A549 (cell line): ENCODE measurements around the gene SUSD1. TPM values are rescaled to one million over a fixed set of nuclear protein-coding genes. Genes with fewer than 3 reads are reported as not detected.
A peak's percentile ranks its signal among the peaks of the same experiment; 100 is the strongest.

ENCODE experiments used
- ATAC-seq, 2 experiments: fragments of 200-7000 bp in 1 of 2; fragments of >200 bp in 1 of 2; cut with Nextera tagmentation in 1 of 2; cut with Tn5 transposase in 1 of 2; 3 replicates each; pipeline versions ENCODE4 v1.8.0 to v1.9.1; 2018 to 2020; ENCODE audit warnings: mild to moderate bottlenecking in 1 of 2, moderate library complexity in 1 of 2
- CTCF ChIA-PET: fragments of 300-600 bp; sonication (Branson Sonifier 250); formaldehyde crosslinking; extraction: SDS; loops from one replicate; lab custom pipeline; 2021; ENCODE audit warnings: antibody characterized with exemption, inconsistent platforms; lab: Yijun Ruan, JAX
- POLR2A ChIA-PET: fragments of 350-600 bp; formaldehyde crosslinking; extraction: SDS; loops from one replicate; lab custom pipeline; 2021; ENCODE audit warnings: antibody characterized with exemption, inconsistent platforms; lab: Yijun Ruan, JAX
- DNase-seq, 2 experiments: peaks; one replicate each; pipeline versions ENCODE4 v3.0.0 to v3.0.0-alpha.2; 2011 to 2016; ENCODE audit warnings: low read depth in 1 of 2, low spot score in 1 of 2
- FAIRE-seq: peaks from 2 replicates; lab custom pipeline; 2011; peaks lifted over from hg19 to GRCh38; lab: Jason Lieb, UNC
- H3K27ac ChIP-seq, 2 experiments: fragments of >200 bp; sonication (Bioruptor Twin); formaldehyde crosslinking; 3 replicates each; pipeline ENCODE4 v1.5.1; 2016 to 2017
- H3K4me1 ChIP-seq: fragments of >200 bp; sonication (Bioruptor Twin); formaldehyde crosslinking; 3 replicates; pipeline ENCODE4 v1.6.1; 2016
- H3K4me2 ChIP-seq: fragments of >200 bp; sonication (Bioruptor Twin); formaldehyde crosslinking; 3 replicates; pipeline ENCODE4 v1.6.1; 2016
- H3K4me3 ChIP-seq: fragments of >200 bp; sonication (Bioruptor Twin); formaldehyde crosslinking; 3 replicates; pipeline ENCODE4 v1.5.1; 2016
- H3K9me3 ChIP-seq: fragments of >200 bp; sonication (Bioruptor Twin); formaldehyde crosslinking; 3 replicates; pipeline ENCODE4 v1.6.1; 2016
- CEBPB ChIP-seq, 2 experiments: fragments of >200 bp in 1 of 2; sonication (Bioruptor Twin) in 1 of 2; formaldehyde crosslinking in 1 of 2; IDR thresholded peaks; 2 replicates each; pipeline ENCODE4 v1.6.1; 2012 to 2016
- EHF ChIP-seq: fragments of 250-450 bp; sonication (Bioruptor Pico); IDR thresholded peaks from 2 replicates; pipeline ENCODE4 v1.5.0; 2020; ENCODE audit warnings: mild to moderate bottlenecking
- EP300 ChIP-seq, 2 experiments: fragments of >200 bp; sonication (Bioruptor Twin); formaldehyde crosslinking; IDR thresholded peaks; 2 replicates in 1 of 2; 3 replicates in 1 of 2; pipeline ENCODE4 v1.6.1; 2016 to 2017
- ESRRA ChIP-seq: fragments of 150-350 bp; IDR thresholded peaks from 2 replicates; pipeline ENCODE4 v1.6.1; 2014; ENCODE audit warnings: mild to moderate bottlenecking, low read length, borderline replicate concordance
- FOSB ChIP-seq: fragments of 250-450 bp; sonication (Bioruptor Pico); IDR thresholded peaks from 2 replicates; pipeline ENCODE4 v1.5.0; 2020; ENCODE audit warnings: mild to moderate bottlenecking, moderate library complexity
- FOSL2 ChIP-seq, 2 experiments: fragments of 450-650 bp in 1 of 2; fragments of >200 bp in 1 of 2; sonication (Bioruptor Twin) in 1 of 2; formaldehyde crosslinking; IDR thresholded peaks; 2 replicates each; pipeline versions ENCODE4 v1.5.0 to v1.6.1; 2016 to 2020; ENCODE audit warnings: mild to moderate bottlenecking in 1 of 2, moderate library complexity in 1 of 2
- FOXS1 ChIP-seq: fragments of 250-450 bp; sonication (Bioruptor Pico); IDR thresholded peaks from 2 replicates; pipeline ENCODE4 v1.5.0; 2020; ENCODE audit warnings: mild to moderate bottlenecking, moderate library complexity
- HDAC2 ChIP-seq: fragments of 200-600 bp; sonication (generic); IDR thresholded peaks from 2 replicates; pipeline ENCODE4 v1.6.1; 2016
- HES2 ChIP-seq: fragments of >200 bp; sonication (Bioruptor Twin); formaldehyde crosslinking; IDR thresholded peaks from 2 replicates; pipeline ENCODE4 v1.6.1; 2016
- HMGXB4 ChIP-seq: fragments of 250-450 bp; sonication (Bioruptor Pico); IDR thresholded peaks from 2 replicates; pipeline ENCODE4 v1.5.0; 2021; ENCODE audit warnings: mild to moderate bottlenecking, moderate library complexity, borderline replicate concordance
- HOXB13 ChIP-seq: fragments of 250-450 bp; sonication (Bioruptor Pico); IDR thresholded peaks from 2 replicates; pipeline ENCODE4 v1.5.0; 2020; ENCODE audit warnings: low read depth, mild to moderate bottlenecking, moderate library complexity
- KDM1A ChIP-seq: fragments of 200-600 bp; sonication (generic); IDR thresholded peaks from 2 replicates; pipeline ENCODE4 v1.6.1; 2016; ENCODE audit warnings: low read depth, mild to moderate bottlenecking
- KDM5A ChIP-seq: fragments of 200-600 bp; sonication (generic); IDR thresholded peaks from 2 replicates; pipeline ENCODE4 v1.6.1; 2016; ENCODE audit warnings: antibody characterized with exemption, mild to moderate bottlenecking
- MYC ChIP-seq: IDR thresholded peaks from 2 replicates; pipeline ENCODE4 v1.6.1; 2012; ENCODE audit warnings: mild to moderate bottlenecking, inconsistent platforms, low read length, improper control_type of control experiment, borderline replicate concordance
- RFX5 ChIP-seq: fragments of 450-650 bp; IDR thresholded peaks from 2 replicates; pipeline ENCODE4 v1.7.1; 2014; ENCODE audit warnings: antibody characterized with exemption, mild to moderate bottlenecking, moderate library complexity
- RNF2 ChIP-seq: fragments of 200-600 bp; sonication (generic); IDR thresholded peaks from 2 replicates; pipeline ENCODE4 v1.6.1; 2016; ENCODE audit warnings: low read depth, mild to moderate bottlenecking, antibody characterized with exemption, moderate library complexity, borderline replicate concordance
- SMC3 ChIP-seq: fragments of >200 bp; sonication (Bioruptor Twin); formaldehyde crosslinking; IDR thresholded peaks from 3 replicates; pipeline ENCODE4 v1.6.1; 2018; ENCODE audit warnings: inconsistent platforms
- ZC3H11A ChIP-seq: fragments of 450-650 bp; IDR thresholded peaks from 2 replicates; pipeline ENCODE4 v1.6.1; 2014; ENCODE audit warnings: antibody characterized with exemption, mild to moderate bottlenecking
- WGBS: methylation state at CpG from one replicate; pipeline ENCODE4 v1.1.6; 2017; ENCODE audit errors: missing lambda C conversion rate; 5-methylcytosine and 5-hydroxymethylcytosine counted together
- polyA plus RNA-seq, 4 experiments: library from polyadenylated mRNA; depleted of rRNA in 3 of 4; stranded (reverse); fragments of >200 nt; fragmentation: RNase III in 1 of 4; extraction: RNeasy Plus Mini Kit Qiagen cat#74134 plus additional on column Dnase treatment in 1 of 4; gene quantifications; 2 replicates in 3 of 4; 3 replicates in 1 of 4; pipeline ENCODE4 v1.2.3, GENCODE V29; 2011 to 2017

The SUSD1 gene
- polyA plus RNA-seq, 2 of the 4 experiments (the other 2 are of a cell fraction): 15.7 to 18.6 TPM

- peak in 1 of 2 experiments; percentile 55; a peak in 1 of 5 replicates for TF ChIP-seq EP300 (IDR thresholded peaks at IDR 0.05)
- no peak for TF ChIP-seq ZC3H11A
- TF ChIP-seq FOSL2 (IDR thresholded peaks at IDR 0.05): no peak
- no peak for TF ChIP-seq FOSL2 (CRISPR knock-in tag; IDR thresholded peaks at IDR 0.05)
- TF ChIP-seq FOXS1 (CRISPR knock-in tag): no peak
- no peak for TF ChIP-seq RNF2
- no peak for TF ChIP-seq KDM1A
- TF ChIP-seq ESRRA: no peak
- TF ChIP-seq HOXB13 (CRISPR knock-in tag): peak; percentile 60; the same call in 1 of the 2 replicates
- TF ChIP-seq KDM5A: no peak
- TF ChIP-seq CEBPB (IDR thresholded peaks at IDR 0.05): peak in 1 of 2 experiments; percentile 71; a peak in 2 of 4 replicates
- no peak for TF ChIP-seq RFX5
These were observed 124.3 kb downstream of the SUSD1 start (continued) for GRCh38 chr9:112050544-112051475.

GRCh38 chr9:112049811-112050516 is 125.1 kb downstream of the SUSD1 start:
- H3K4me2 ChIP-seq: peak overlapping the region; percentile 41
- no peak for TF ChIP-seq MYC
- no peak for TF ChIP-seq HMGXB4 (CRISPR knock-in tag)
- no peak for TF ChIP-seq KDM5A
- TF ChIP-seq HES2: no peak
- no peak for TF ChIP-seq FOSB (CRISPR knock-in tag)
- no peak for TF ChIP-seq SMC3
- TF ChIP-seq HDAC2: no peak
- peak; percentile 11; the same call in 1 of the 2 replicates for TF ChIP-seq HOXB13 (CRISPR knock-in tag)
- DNase-seq (no peak), ATAC-seq (no peak), FAIRE-seq (no peak)
- 100% methylated on average over 4 of the region's 4 CpGs for WGBS
- H3K27ac ChIP-seq: peak overlapping the region; percentile 30 to 77; a peak in 5 of 6 replicates
- H3K9me3 ChIP-seq: peaks cover 18% of the 10 kb centered on the region
- peaks cover 38% of the 10 kb centered on the region for H3K4me1 ChIP-seq
- H3K4me3 ChIP-seq: no peak overlapping the region
- ChIA-PET CTCF (interaction anchor here (0.5 to 3.1 kb wide), 3 partner anchors 16 to 106 kb away, joined by 3 to 15 read pairs (median 3); no protein-coding TSS in a partner anchor), POLR2A (no interaction called here)

GRCh38 chr9:112048924-112049691 is 126.0 kb downstream of the SUSD1 start:
- H3K9me3 ChIP-seq: peaks cover 17% of the 10 kb centered on the region
- 84% methylated on average over 11 of the region's 11 CpGs for WGBS
- no peak for TF ChIP-seq EHF (CRISPR knock-in tag)
- peaks cover 42% of the 10 kb centered on the region for H3K4me1 ChIP-seq
- peak overlapping the region in 1 of 2 experiments; percentile 77; a peak in 3 of 6 replicates for H3K27ac ChIP-seq
- DNase-seq (no peak), FAIRE-seq (no peak), ATAC-seq (no peak)
- H3K4me2 ChIP-seq: no peak overlapping the region
- CTCF ChIA-PET: interaction anchor here (0.6 to 3.1 kb wide), 2 partner anchors 26 to 44 kb away, joined by 4 to 15 read pairs; no protein-coding TSS in a partner anchor
- no peak overlapping the region for H3K4me3 ChIP-seq
- POLR2A ChIA-PET: no interaction called here
